ENCODE measurements around the gene MDGA2.
"Not testable (repeated sequence)": the region's sequence is repeated elsewhere in the genome, so short reads cannot be mapped to it uniquely, and the experiment has no call there.

MDGA2 gene

GRCh38 chr14:47208434-47208833 lies 467.0 kb downstream of the MDGA2 start:
- no peaks in the 10 kb centered on the region for H3K36me3 ChIP-seq (ENCODE audit: control insufficient read depth, insufficient read depth, low read length)
- H3K9ac ChIP-seq (ENCODE audit: low read length), result no peak overlapping the region
- no peaks in the 10 kb centered on the region for H3K27me3 ChIP-seq (ENCODE audit: control insufficient read depth, insufficient read depth, low read length)
- H3K4me3 ChIP-seq (ENCODE audit: low read length), result no peak overlapping the region
- H3K4me1 ChIP-seq (ENCODE audit: control insufficient read depth, insufficient read depth, low read length), result no peaks in the 10 kb centered on the region
- H3K9me3 ChIP-seq (ENCODE audit: control insufficient read depth, low read length), result no peaks in the 10 kb centered on the region

DNA sequence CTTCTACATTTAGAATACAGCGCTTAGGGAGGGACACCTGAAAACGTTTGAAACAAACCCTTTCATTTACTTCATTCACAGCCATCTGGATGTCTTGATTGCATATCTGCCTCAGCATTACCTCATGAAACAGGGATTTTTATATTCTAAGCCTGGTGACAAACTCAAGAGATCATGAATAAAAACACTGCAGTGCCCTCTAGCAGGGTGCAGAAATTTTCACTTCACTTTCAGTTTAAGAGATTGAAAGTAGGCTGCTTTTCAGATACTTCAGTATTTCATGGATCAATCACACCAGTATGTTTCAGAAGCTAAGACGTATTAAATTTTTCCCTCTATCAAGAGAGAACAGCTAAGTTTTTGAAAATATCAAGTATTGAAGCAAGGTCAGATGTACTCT lies 467.8 kb downstream of the MDGA2 start:
- H3K27me3 ChIP-seq (ENCODE audit: control insufficient read depth, insufficient read depth, low read length), result no peaks in the 10 kb centered on the region
- no peaks in the 10 kb centered on the region for H3K4me1 ChIP-seq (ENCODE audit: control insufficient read depth, insufficient read depth, low read length)
- H3K36me3 ChIP-seq (ENCODE audit: control insufficient read depth, insufficient read depth, low read length), result no peaks in the 10 kb centered on the region
- no peak overlapping the region for H3K9ac ChIP-seq (ENCODE audit: low read length)
- H3K4me3 ChIP-seq (ENCODE audit: low read length), result no peak overlapping the region
- H3K9me3 ChIP-seq (ENCODE audit: control insufficient read depth, low read length), result no peaks in the 10 kb centered on the region

GRCh38 chr14:47200740-47201139 lies 474.7 kb downstream of the MDGA2 start:
- no peak overlapping the region for H3K9ac ChIP-seq (ENCODE audit: low read length)
- H3K4me1 ChIP-seq (ENCODE audit: control insufficient read depth, insufficient read depth, low read length), result no peaks in the 10 kb centered on the region
- H3K9me3 ChIP-seq (ENCODE audit: control insufficient read depth, low read length), result no peaks in the 10 kb centered on the region
- H3K36me3 ChIP-seq (ENCODE audit: control insufficient read depth, insufficient read depth, low read length), result no peaks in the 10 kb centered on the region
- H3K4me3 ChIP-seq (ENCODE audit: low read length), result no peak overlapping the region
- no peaks in the 10 kb centered on the region for H3K27me3 ChIP-seq (ENCODE audit: control insufficient read depth, insufficient read depth, low read length)

- no peak overlapping the region for H3K4me3 ChIP-seq (ENCODE audit: low read length)
- no peak overlapping the region for H3K9ac ChIP-seq (ENCODE audit: low read length)
- H3K36me3 ChIP-seq (ENCODE audit: control insufficient read depth, insufficient read depth, low read length), result no peaks in the 10 kb centered on the region
- H3K4me1 ChIP-seq (ENCODE audit: control insufficient read depth, insufficient read depth, low read length), result no peaks in the 10 kb centered on the region
- no peaks in the 10 kb centered on the region for H3K27me3 ChIP-seq (ENCODE audit: control insufficient read depth, insufficient read depth, low read length)
- H3K9me3 ChIP-seq (ENCODE audit: control insufficient read depth, low read length), result no peaks in the 10 kb centered on the region
These were observed 479.8 kb downstream of the MDGA2 start for GRCh38 chr14:47195582-47195981.

GRCh38 chr14:47194055-47194454 lies 481.4 kb downstream of the MDGA2 start:
- Histone ChIP-seq H3K36me3 (ENCODE audit: control insufficient read depth, insufficient read depth, low read length) (no peaks in the 10 kb centered on the region), H3K4me1 (ENCODE audit: control insufficient read depth, insufficient read depth, low read length) (no peaks in the 10 kb centered on the region), H3K27me3 (ENCODE audit: control insufficient read depth, insufficient read depth, low read length) (no peaks in the 10 kb centered on the region), H3K4me3 (ENCODE audit: low read length) (no peak overlapping the region), H3K9ac (ENCODE audit: low read length) (no peak overlapping the region), H3K9me3 (ENCODE audit: control insufficient read depth, low read length) (no peaks in the 10 kb centered on the region)

DNA sequence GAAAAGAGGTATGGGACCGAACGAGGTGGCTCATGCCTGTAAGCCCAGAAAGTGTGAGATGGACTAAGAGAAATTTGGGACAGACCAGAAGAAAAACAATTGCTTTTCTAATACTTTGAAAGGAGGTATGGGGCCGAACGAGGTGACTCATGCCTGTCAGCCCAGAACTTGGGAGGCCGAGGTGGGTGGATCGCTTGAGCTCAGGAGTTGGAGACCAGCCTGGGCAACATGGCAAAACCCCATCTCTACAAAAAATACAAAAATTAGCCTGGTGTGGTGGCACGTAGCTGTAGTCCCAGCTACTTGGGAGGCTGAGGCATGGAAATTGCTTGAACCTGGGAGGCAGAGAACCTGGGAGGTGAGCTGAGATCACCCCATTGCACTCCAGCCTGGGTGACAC lies 483.2 kb downstream of the MDGA2 start:
- H3K4me3 ChIP-seq (ENCODE audit: low read length); H3K36me3 ChIP-seq (ENCODE audit: control insufficient read depth, insufficient read depth, low read length); H3K9ac ChIP-seq (ENCODE audit: low read length); H3K9me3 ChIP-seq (ENCODE audit: control insufficient read depth, low read length); H3K4me1 ChIP-seq (ENCODE audit: control insufficient read depth, insufficient read depth, low read length); H3K27me3 ChIP-seq (ENCODE audit: control insufficient read depth, insufficient read depth, low read length): not testable (repeated sequence)

DNA sequence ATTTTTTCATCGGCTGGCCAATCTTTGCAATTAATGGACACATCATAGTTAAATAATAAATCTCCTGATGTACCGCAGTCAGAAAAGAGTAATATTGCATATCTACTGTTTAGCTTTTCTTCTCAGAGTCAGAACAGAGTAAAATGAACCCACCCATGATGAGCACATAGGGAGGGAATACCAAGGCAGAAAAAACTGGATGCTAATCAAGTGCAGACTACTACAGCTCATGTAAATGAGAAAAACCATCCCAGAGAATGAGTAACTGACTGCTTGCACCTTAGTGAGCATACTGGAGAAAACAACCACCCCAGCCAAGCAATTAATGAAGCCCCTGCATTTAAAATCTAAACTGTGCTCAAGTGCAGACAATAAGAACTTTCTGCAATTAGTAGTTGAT lies 483.7 kb downstream of the MDGA2 start:
- Histone ChIP-seq H3K9ac (ENCODE audit: low read length) (no peak overlapping the region), H3K4me1 (ENCODE audit: control insufficient read depth, insufficient read depth, low read length) (no peaks in the 10 kb centered on the region), H3K4me3 (ENCODE audit: low read length) (no peak overlapping the region), H3K9me3 (ENCODE audit: control insufficient read depth, low read length) (no peaks in the 10 kb centered on the region), H3K27me3 (ENCODE audit: control insufficient read depth, insufficient read depth, low read length) (no peaks in the 10 kb centered on the region), H3K36me3 (ENCODE audit: control insufficient read depth, insufficient read depth, low read length) (no peaks in the 10 kb centered on the region)

DNA sequence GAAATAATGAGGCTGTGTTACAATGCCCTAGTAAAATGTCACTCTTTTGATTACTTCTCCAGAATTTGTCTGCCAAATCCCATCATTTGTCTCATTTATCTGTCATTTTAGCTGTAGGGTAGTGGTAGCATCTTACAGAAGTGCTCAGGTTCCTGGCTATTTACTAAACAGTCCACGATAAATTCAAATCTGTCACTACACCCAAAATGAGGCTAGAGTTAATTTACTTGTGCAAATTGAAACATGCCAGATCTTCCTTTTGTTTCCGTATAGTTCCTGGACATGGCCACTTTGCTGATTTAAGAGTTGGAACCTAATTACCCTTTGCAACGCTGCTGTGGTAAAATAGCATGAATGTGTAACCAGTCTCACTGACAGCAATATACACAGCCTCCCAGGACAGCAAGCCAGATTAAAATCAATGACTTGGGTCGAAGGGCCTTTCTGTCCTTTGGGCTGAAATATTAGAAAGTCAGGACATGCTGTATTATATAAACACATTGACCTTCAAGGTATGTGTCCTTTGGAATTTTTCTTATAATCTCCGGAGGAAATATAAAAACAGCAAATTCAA lies 485.4 kb downstream of the MDGA2 start:
- Histone ChIP-seq H3K9me3 (ENCODE audit: control insufficient read depth, low read length) (no peaks in the 10 kb centered on the region), H3K4me3 (ENCODE audit: low read length) (no peak overlapping the region), H3K9ac (ENCODE audit: low read length) (no peak overlapping the region), H3K36me3 (ENCODE audit: control insufficient read depth, insufficient read depth, low read length) (no peaks in the 10 kb centered on the region), H3K4me1 (ENCODE audit: control insufficient read depth, insufficient read depth, low read length) (no peaks in the 10 kb centered on the region), H3K27me3 (ENCODE audit: control insufficient read depth, insufficient read depth, low read length) (no peaks in the 10 kb centered on the region)

- Histone ChIP-seq H3K9ac (ENCODE audit: low read length) (no peak overlapping the region), H3K9me3 (ENCODE audit: control insufficient read depth, low read length) (no peaks in the 10 kb centered on the region), H3K36me3 (ENCODE audit: control insufficient read depth, insufficient read depth, low read length) (no peaks in the 10 kb centered on the region), H3K27me3 (ENCODE audit: control insufficient read depth, insufficient read depth, low read length) (no peaks in the 10 kb centered on the region), H3K4me1 (ENCODE audit: control insufficient read depth, insufficient read depth, low read length) (no peaks in the 10 kb centered on the region), H3K4me3 (ENCODE audit: low read length) (no peak overlapping the region)
These were observed 488.9 kb downstream of the MDGA2 start for GRCh38 chr14:47186486-47186885.

DNA sequence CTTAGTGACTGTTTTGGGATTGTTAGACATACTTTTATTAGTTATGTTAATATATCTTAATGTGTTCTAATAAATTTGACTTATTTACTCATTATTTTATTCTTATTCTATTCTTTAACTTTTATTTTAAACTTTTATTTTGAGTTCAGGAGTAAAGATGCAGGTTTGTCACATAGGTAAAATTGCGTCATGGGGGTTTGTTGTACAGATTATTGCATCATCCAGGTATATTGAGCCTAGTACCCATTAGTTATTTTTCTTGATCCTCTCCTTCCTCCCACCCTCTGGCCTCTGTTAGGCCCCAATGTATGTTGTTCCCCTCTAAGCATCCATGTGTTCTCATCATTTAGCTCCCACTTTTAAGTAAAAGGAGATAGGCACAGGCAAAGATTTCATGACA lies 495.5 kb downstream of the MDGA2 start:
- H3K9ac ChIP-seq (ENCODE audit: low read length), result no peak overlapping the region
- no peaks in the 10 kb centered on the region for H3K27me3 ChIP-seq (ENCODE audit: control insufficient read depth, insufficient read depth, low read length)
- no peak overlapping the region for H3K4me3 ChIP-seq (ENCODE audit: low read length)
- H3K4me1 ChIP-seq (ENCODE audit: control insufficient read depth, insufficient read depth, low read length), result no peaks in the 10 kb centered on the region
- H3K9me3 ChIP-seq (ENCODE audit: control insufficient read depth, low read length), result no peaks in the 10 kb centered on the region
- no peaks in the 10 kb centered on the region for H3K36me3 ChIP-seq (ENCODE audit: control insufficient read depth, insufficient read depth, low read length)

- not testable (repeated sequence) for H3K9me3 ChIP-seq (ENCODE audit: control insufficient read depth, low read length); H3K27me3 ChIP-seq (ENCODE audit: control insufficient read depth, insufficient read depth, low read length); H3K4me3 ChIP-seq (ENCODE audit: low read length); H3K4me1 ChIP-seq (ENCODE audit: control insufficient read depth, insufficient read depth, low read length); H3K9ac ChIP-seq (ENCODE audit: low read length); H3K36me3 ChIP-seq (ENCODE audit: control insufficient read depth, insufficient read depth, low read length)
These were observed 503.5 kb downstream of the MDGA2 start for GRCh38 chr14:47171896-47172295.

- no peaks in the 10 kb centered on the region for H3K27me3 ChIP-seq (ENCODE audit: control insufficient read depth, insufficient read depth, low read length)
- no peak overlapping the region for H3K4me3 ChIP-seq (ENCODE audit: low read length)
- H3K9ac ChIP-seq (ENCODE audit: low read length), result no peak overlapping the region
- H3K36me3 ChIP-seq (ENCODE audit: control insufficient read depth, insufficient read depth, low read length), result no peaks in the 10 kb centered on the region
- no peaks in the 10 kb centered on the region for H3K4me1 ChIP-seq (ENCODE audit: control insufficient read depth, insufficient read depth, low read length)
- no peaks in the 10 kb centered on the region for H3K9me3 ChIP-seq (ENCODE audit: control insufficient read depth, low read length)
These were observed 508.0 kb downstream of the MDGA2 start for GRCh38 chr14:47167402-47167801.

DNA sequence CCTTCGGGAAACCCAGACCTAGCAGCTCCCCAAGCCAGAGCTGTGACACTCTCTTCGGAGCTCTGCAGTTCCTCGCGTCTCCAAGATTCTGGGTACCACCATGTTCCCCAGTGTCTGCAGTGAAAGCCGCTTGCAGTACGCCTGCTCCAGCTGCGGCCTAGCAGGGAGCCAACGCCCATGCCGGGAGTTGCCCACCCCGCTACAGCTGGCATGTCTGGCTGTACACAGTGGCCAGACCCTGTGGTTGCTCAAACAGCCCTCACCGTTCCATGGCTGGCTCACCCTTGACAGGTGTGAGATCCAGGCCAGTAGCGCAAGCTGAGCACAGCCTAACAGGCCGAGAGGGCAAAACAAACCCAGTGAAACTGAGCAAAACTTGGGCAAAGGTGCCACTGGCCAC lies 520.0 kb downstream of the MDGA2 start:
- Histone ChIP-seq H3K9me3 (ENCODE audit: control insufficient read depth, low read length) (no peaks in the 10 kb centered on the region), H3K4me1 (ENCODE audit: control insufficient read depth, insufficient read depth, low read length) (no peaks in the 10 kb centered on the region), H3K27me3 (ENCODE audit: control insufficient read depth, insufficient read depth, low read length) (no peaks in the 10 kb centered on the region), H3K36me3 (ENCODE audit: control insufficient read depth, insufficient read depth, low read length) (no peaks in the 10 kb centered on the region), H3K4me3 (ENCODE audit: low read length) (no peak overlapping the region), H3K9ac (ENCODE audit: low read length) (no peak overlapping the region)

Measured in mucosa of stomach (tissue), 1 donor.